GM12878 (cell line): ENCODE results near the gene BACE2.

Experiments used
- BACH1 ChIP-seq: fragments of 450-650 bp; IDR thresholded peaks from 2 replicates; pipeline ENCODE4 v1.6.1; 2017; ENCODE audit warnings: mild to moderate bottlenecking, borderline replicate concordance
- CTCF ChIP-seq, 3 experiments: IDR thresholded peaks in 2 of 3; conservative IDR thresholded peaks in 1 of 3; 2 replicates each; pipeline ENCODE4 v1.5.1; 2011; ENCODE audit warnings: low read depth in 3 of 3, low read length in 3 of 3, mild to moderate bottlenecking in 3 of 3, control low read depth in 2 of 3, moderate library complexity in 2 of 3, inconsistent platforms in 1 of 3, mixed read lengths in 1 of 3; ENCODE audit not compliant: control insufficient read depth in 2 of 3, insufficient read depth in 1 of 3; ENCODE audit errors: extremely low read depth in 1 of 3
- FOXM1 ChIP-seq: IDR thresholded peaks from 2 replicates; pipeline ENCODE4 v1.6.1; 2012; ENCODE audit warnings: low read depth, mild to moderate bottlenecking, inconsistent platforms, low read length, moderate library complexity
- NR2C1 ChIP-seq: fragments of 450-650 bp; IDR thresholded peaks from 2 replicates; pipeline ENCODE4 v1.6.1; 2017; ENCODE audit warnings: antibody characterized with exemption, mild to moderate bottlenecking, moderate library complexity
- POLR2A ChIP-seq: IDR thresholded peaks from 2 replicates; pipeline ENCODE4 v1.6.1; 2011; ENCODE audit warnings: low read depth, mild to moderate bottlenecking, low read length
- POLR2AphosphoS2 ChIP-seq: IDR thresholded peaks from 2 replicates; pipeline ENCODE4 v1.6.1; 2011; ENCODE audit warnings: low read depth, mild to moderate bottlenecking, low read length, improper control_type of control experiment, moderate library complexity
- RAD21 ChIP-seq: IDR thresholded peaks from 2 replicates; pipeline ENCODE4 v1.6.1; 2011; ENCODE audit warnings: mild to moderate bottlenecking, low read depth, low read length, moderate library complexity; ENCODE audit not compliant: insufficient read depth
- ZBTB11 ChIP-seq: fragments of 450-650 bp; formaldehyde crosslinking; IDR thresholded peaks from 2 replicates; pipeline ENCODE4 v1.5.0; 2022; ENCODE audit warnings: mild to moderate bottlenecking, missing genetic modification characterization

- no peak for TF ChIP-seq CTCF (IDR thresholded peaks at IDR 0.05 in 2 of 3, conservative IDR thresholded peaks at IDR 0.05 in 1 of 3; ENCODE audit: control insufficient read depth in 2 of 3, extremely low read depth in 1 of 3, insufficient read depth in 1 of 3, low read depth in 3 of 3, low read length in 3 of 3)
- no peak for TF ChIP-seq FOXM1
- no peak for TF ChIP-seq POLR2AphosphoS2
- no peak for TF ChIP-seq ZBTB11
- no peak for TF ChIP-seq RAD21
- no peak for TF ChIP-seq POLR2A
- no peak for TF ChIP-seq NR2C1
- TF ChIP-seq BACH1, result no peak
Measured at GRCh38 chr21:41147096-41147978, 20.6 kb upstream of the BACE2 start.
